Caco-2 (cell line): ENCODE measurements around the gene ANAPC5. TPM values are rescaled to one million over a fixed set of nuclear protein-coding genes. Genes with fewer than 3 reads are reported as not detected.
"Not testable (repeated sequence)": the region's sequence is repeated elsewhere in the genome, so short reads cannot be mapped to it uniquely, and the experiment has no call there.

Source experiments
- BruUV-seq: library from RNA; stranded (reverse); fragments of 400-500 nt; replicated peaks from 2 replicates; lab custom pipeline; 2021; lab: Mats Ljungman, UMichigan
- CTCF ChIA-PET: fragments of 300-600 bp; sonication (Branson Sonifier 250); formaldehyde crosslinking; loops from one replicate; lab custom pipeline; 2022; ENCODE audit warnings: antibody characterized with exemption; lab: Charles Lee
- POLR2A ChIA-PET: fragments of 300-600 bp; sonication (Branson Sonifier 250); formaldehyde crosslinking; loops from one replicate; lab custom pipeline; 2022; ENCODE audit warnings: antibody characterized with exemption; lab: Charles Lee
- DNase-seq, 2 experiments: peaks; one replicate each; pipeline versions ENCODE4 v3.0.0 to v3.0.0-alpha.2; 2020 to 2022
- H3K27me3 ChIP-seq: replicated peaks from 2 replicates; pipeline ENCODE4 v1.6.0; 2011; ENCODE audit warnings: low read length; ENCODE audit not compliant: control insufficient read depth, insufficient read depth
- H3K36me3 ChIP-seq: 2 replicates; pipeline ENCODE4 v1.5.1; 2011; ENCODE audit warnings: low read length; ENCODE audit not compliant: control insufficient read depth, insufficient read depth
- H3K4me1 ChIP-seq: fragments of 250-450 bp; sonication (Bioruptor Pico); 2 replicates; pipeline ENCODE4 v1.5.1; 2020; ENCODE audit warnings: mild to moderate bottlenecking
- H3K4me3 ChIP-seq: 2 replicates; pipeline ENCODE4 v1.5.1; 2011; ENCODE audit warnings: low read depth, mild to moderate bottlenecking, control low read depth, low read length
- H3K9me3 ChIP-seq: fragments of 250-450 bp; sonication (Bioruptor Pico); 2 replicates; pipeline ENCODE4 v1.5.1; 2020; ENCODE audit warnings: mild to moderate bottlenecking, moderate library complexity
- H3K27ac Mint-ChIP-seq: one replicate; pipeline ENCODE4 v1.8.0; 2022; ENCODE audit warnings: mixed read lengths; ENCODE audit not compliant: unreplicated experiment
- H3K27me3 Mint-ChIP-seq: one replicate; pipeline ENCODE4 v1.8.0; 2022; ENCODE audit warnings: mixed read lengths; ENCODE audit not compliant: insufficient read depth, unreplicated experiment
- H3K36me3 Mint-ChIP-seq: one replicate; pipeline ENCODE4 v1.8.0; 2022; ENCODE audit warnings: mild to moderate bottlenecking, mixed read lengths; ENCODE audit not compliant: insufficient read depth, unreplicated experiment
- H3K4me1 Mint-ChIP-seq: one replicate; pipeline ENCODE4 v1.8.0; 2022; ENCODE audit warnings: low read depth, mixed read lengths; ENCODE audit not compliant: unreplicated experiment
- H3K4me3 Mint-ChIP-seq: one replicate; pipeline ENCODE4 v1.8.0; 2022; ENCODE audit warnings: mild to moderate bottlenecking, moderate library complexity, mixed read lengths; ENCODE audit not compliant: unreplicated experiment
- H3K9me3 Mint-ChIP-seq: one replicate; pipeline ENCODE4 v1.8.0; 2022; ENCODE audit warnings: mixed read lengths; ENCODE audit not compliant: unreplicated experiment
- intact Hi-C: fragments of 100-400 bp; cut with micrococcal nuclease; formaldehyde crosslinking; loops from one replicate; pipeline ENCODE4 v1.10.0; 2022; ENCODE audit not compliant: unreplicated experiment
- total RNA-seq: library from RNA; stranded (reverse); gene quantifications from 2 replicates; pipeline ENCODE4 v1.2.3, GENCODE V29; 2022
- TF ChIP-seq, protein P1 (sequence below), 2 experiments: fragments of 200-600 bp in 1 of 2; IDR thresholded peaks; 1 replicate in 1 of 2; 2 replicates in 1 of 2; pipeline versions ENCODE4 v1.5.1 to v1.8.0; 2011 to 2022; ENCODE audit warnings: antibody characterized with exemption in 1 of 2, control low read depth in 1 of 2, inconsistent platforms in 1 of 2, low read depth in 1 of 2, low read length in 1 of 2, mild to moderate bottlenecking in 1 of 2, moderate library complexity in 1 of 2; ENCODE audit not compliant: insufficient read depth in 1 of 2, severe bottlenecking in 1 of 2, unreplicated experiment in 1 of 2

Gene ANAPC5
- total RNA-seq, 1 experiment from 2014 or later = 106 TPM

DNA sequence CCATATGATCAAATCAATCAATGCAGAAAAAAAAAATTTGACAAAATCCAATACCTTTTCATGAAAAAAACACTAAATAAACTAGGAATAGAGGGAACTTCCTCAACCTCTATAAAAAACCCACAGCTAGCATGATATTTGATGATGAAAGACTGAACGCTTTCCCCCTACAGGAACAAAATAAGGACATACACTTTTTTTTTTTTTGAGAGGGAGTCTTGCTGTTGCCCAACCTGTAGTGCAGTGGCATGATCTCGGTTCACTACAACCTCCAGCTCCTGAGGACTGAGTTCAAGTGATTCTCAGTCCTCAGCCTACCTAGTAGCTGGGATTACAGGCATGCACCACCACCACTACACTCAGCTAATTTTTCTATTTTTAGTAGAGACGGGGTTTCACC lies 37.8 kb downstream of the ANAPC5 start:
- ChIA-PET CTCF (no interaction called here), POLR2A (no interaction called here)
- no peak for DNase-seq
- Histone ChIP-seq H3K4me3 (no peak overlapping the region), H3K27me3 (no peaks in the 10 kb centered on the region), H3K36me3 (no peaks in the 10 kb centered on the region; the same call in 1 of the 2 replicates), H3K4me1 (no peaks in the 10 kb centered on the region; the same call in 1 of the 2 replicates), H3K9me3 (no peaks in the 10 kb centered on the region)
- Mint-ChIP-seq H3K27me3 (no peaks in the 10 kb centered on the region), H3K4me3 (no peak overlapping the region), H3K9me3 (no peaks in the 10 kb centered on the region), H3K4me1 (no peaks in the 10 kb centered on the region), H3K36me3 (peaks cover 65% of the 10 kb centered on the region), H3K27ac (no peak overlapping the region)
- intact Hi-C loops = no loop called here
- TF ChIP-seq, protein P1, sequence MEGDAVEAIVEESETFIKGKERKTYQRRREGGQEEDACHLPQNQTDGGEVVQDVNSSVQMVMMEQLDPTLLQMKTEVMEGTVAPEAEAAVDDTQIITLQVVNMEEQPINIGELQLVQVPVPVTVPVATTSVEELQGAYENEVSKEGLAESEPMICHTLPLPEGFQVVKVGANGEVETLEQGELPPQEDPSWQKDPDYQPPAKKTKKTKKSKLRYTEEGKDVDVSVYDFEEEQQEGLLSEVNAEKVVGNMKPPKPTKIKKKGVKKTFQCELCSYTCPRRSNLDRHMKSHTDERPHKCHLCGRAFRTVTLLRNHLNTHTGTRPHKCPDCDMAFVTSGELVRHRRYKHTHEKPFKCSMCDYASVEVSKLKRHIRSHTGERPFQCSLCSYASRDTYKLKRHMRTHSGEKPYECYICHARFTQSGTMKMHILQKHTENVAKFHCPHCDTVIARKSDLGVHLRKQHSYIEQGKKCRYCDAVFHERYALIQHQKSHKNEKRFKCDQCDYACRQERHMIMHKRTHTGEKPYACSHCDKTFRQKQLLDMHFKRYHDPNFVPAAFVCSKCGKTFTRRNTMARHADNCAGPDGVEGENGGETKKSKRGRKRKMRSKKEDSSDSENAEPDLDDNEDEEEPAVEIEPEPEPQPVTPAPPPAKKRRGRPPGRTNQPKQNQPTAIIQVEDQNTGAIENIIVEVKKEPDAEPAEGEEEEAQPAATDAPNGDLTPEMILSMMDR (IDR thresholded peaks at IDR 0.05; ENCODE audit: insufficient read depth in 1 of 2, low read depth in 1 of 2, low read length in 1 of 2, severe bottlenecking in 1 of 2, unreplicated experiment in 1 of 2) = no peak
- BruUV-seq = no TSS peak

DNA sequence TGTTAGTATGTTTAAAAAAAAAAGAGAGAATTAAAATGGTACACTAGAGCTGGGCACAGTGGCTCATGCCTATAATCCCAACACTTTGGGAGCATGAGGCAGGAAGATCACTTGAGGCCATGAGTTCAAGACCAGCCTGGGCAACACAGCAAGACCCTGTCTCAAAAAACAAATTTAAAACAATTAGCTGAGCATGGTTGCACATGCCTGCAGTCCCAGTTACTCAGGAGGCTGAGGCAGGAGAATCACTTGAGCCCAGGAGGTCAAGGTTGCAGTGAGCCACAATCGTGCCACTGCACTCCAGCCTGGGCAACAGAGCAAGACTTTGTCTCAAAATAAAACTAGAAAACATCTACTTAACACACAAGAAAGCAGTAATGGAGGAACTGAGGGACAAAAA lies 42.0 kb downstream of the ANAPC5 start:
- H3K27me3 Mint-ChIP-seq, H3K36me3 ChIP-seq, H3K4me3 Mint-ChIP-seq, CTCF ChIA-PET, POLR2A ChIA-PET, H3K9me3 Mint-ChIP-seq, H3K4me1 Mint-ChIP-seq, H3K9me3 ChIP-seq, H3K27me3 ChIP-seq, H3K4me1 ChIP-seq, H3K4me3 ChIP-seq, intact Hi-C loops, DNase-seq, BruUV-seq: not testable (repeated sequence)
- Mint-ChIP-seq H3K36me3 (peaks cover 45% of the 10 kb centered on the region), H3K27ac (peak overlapping the region; percentile 32)

DNA sequence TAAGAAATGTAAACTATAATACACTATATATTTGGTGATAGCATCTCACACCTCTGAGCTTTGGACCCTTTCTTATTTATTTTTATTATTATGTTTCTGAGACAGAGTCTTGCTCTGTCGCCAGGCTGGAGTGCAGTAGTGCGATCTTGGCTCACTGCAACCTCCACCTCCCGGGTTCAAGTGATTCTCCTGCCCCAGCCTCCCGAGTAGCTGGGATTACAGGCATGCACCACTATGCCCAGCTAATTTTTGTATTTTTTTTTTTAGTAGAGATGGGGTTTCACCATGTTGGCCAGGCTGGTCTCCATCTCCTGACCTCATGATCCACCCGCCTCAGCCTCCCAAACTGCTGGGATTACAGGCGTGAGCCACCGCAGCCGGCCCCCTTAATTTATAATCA lies 44.8 kb downstream of the ANAPC5 start:
- H3K4me3 Mint-ChIP-seq, BruUV-seq, intact Hi-C loops, H3K4me1 Mint-ChIP-seq, H3K27me3 ChIP-seq, H3K36me3 ChIP-seq, DNase-seq, H3K9me3 ChIP-seq, H3K27me3 Mint-ChIP-seq, H3K4me1 ChIP-seq, POLR2A ChIA-PET, H3K9me3 Mint-ChIP-seq, H3K4me3 ChIP-seq, H3K27ac Mint-ChIP-seq, CTCF ChIA-PET: not testable (repeated sequence)
- H3K36me3 Mint-ChIP-seq = peaks cover 42% of the 10 kb centered on the region

DNA sequence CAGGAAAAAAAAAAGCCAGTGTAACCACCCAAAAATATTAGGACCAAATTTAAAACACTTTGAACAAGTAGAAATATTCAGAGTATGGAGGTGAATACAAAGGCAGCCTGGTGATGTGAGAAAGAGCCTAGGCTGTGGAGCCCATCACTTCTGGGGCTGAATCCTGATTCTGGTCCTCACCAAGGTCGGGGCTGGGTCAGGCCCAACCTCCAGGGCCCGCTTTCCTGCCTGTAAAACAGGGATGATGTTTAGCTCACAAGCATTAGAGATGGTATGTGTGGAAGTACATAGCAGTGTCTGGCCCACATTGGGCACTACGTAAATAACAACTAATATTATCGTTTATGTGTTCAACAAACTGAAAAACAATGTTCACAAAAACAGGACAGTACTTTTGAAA lies 47.9 kb downstream of the ANAPC5 start:
- no peak overlapping the region for H3K27ac Mint-ChIP-seq
- no peak overlapping the region for H3K4me3 Mint-ChIP-seq
- no TSS peak for BruUV-seq
- H3K27me3 ChIP-seq = no peaks in the 10 kb centered on the region
- no peaks in the 10 kb centered on the region for H3K27me3 Mint-ChIP-seq
- TF ChIP-seq, protein P1 (IDR thresholded peaks at IDR 0.05; ENCODE audit: insufficient read depth in 1 of 2, low read depth in 1 of 2, low read length in 1 of 2, severe bottlenecking in 1 of 2, unreplicated experiment in 1 of 2) = no peak
- no peaks in the 10 kb centered on the region for H3K4me1 Mint-ChIP-seq
- H3K9me3 ChIP-seq = no peaks in the 10 kb centered on the region
- H3K4me1 ChIP-seq = no peaks in the 10 kb centered on the region
- POLR2A ChIA-PET = no interaction called here
- DNase-seq = no peak
- intact Hi-C loops = no loop called here
- no peaks in the 10 kb centered on the region for H3K36me3 ChIP-seq
- H3K36me3 Mint-ChIP-seq = peaks cover 14% of the 10 kb centered on the region
- CTCF ChIA-PET = no interaction called here
- no peaks in the 10 kb centered on the region for H3K9me3 Mint-ChIP-seq
- H3K4me3 ChIP-seq = no peak overlapping the region
